GM12878 (cell line): Measurements from ENCODE around the gene MYOCOS. TPM values are rescaled to one million over a fixed set of nuclear protein-coding genes. Genes with fewer than 3 reads are reported as not detected.

Experiments used
- ATAC-seq: fragments of 200-7000 bp; cut with Tn5 transposase; 3 replicates; pipeline ENCODE4 v1.9.1; 2020; ENCODE audit warnings: mild to moderate bottlenecking, moderate library complexity
- BruUV-seq: library from RNA; stranded (reverse); fragments of 400-500 nt; replicated peaks from 2 replicates; lab custom pipeline; 2021; lab: Mats Ljungman, UMichigan
- CTCF ChIA-PET: fragments of 300-600 bp; sonication (Branson Sonifier 250); formaldehyde crosslinking; extraction: SDS; loops from one replicate; lab custom pipeline; 2021; ENCODE audit warnings: inconsistent platforms; lab: Yijun Ruan, JAX
- POLR2A ChIA-PET: fragments of 350-600 bp; formaldehyde crosslinking; extraction: SDS; loops from one replicate; lab custom pipeline; 2021; ENCODE audit warnings: inconsistent platforms; lab: Charles Lee
- RAD21 ChIA-PET: fragments of 300-600 bp; sonication (Branson Sonifier 250); formaldehyde crosslinking; loops from one replicate; lab custom pipeline; 2023; ENCODE audit warnings: antibody characterized with exemption; ENCODE audit not compliant: unreplicated experiment; lab: Charles Lee
- SMC1A ChIA-PET: fragments of 300-600 bp; sonication (Branson Sonifier 250); formaldehyde crosslinking; loops from one replicate; lab custom pipeline; 2023; ENCODE audit not compliant: unreplicated experiment, uncharacterized antibody; lab: Charles Lee
- DNase-seq: peaks from one replicate; pipeline ENCODE4 v3.0.0-alpha.2; 2011; ENCODE audit warnings: low read depth, low spot score
- FAIRE-seq: peaks from 3 replicates; lab custom pipeline; 2011; peaks lifted over from hg19 to GRCh38; lab: Jason Lieb, UNC
- H2AFZ ChIP-seq: 2 replicates; pipeline ENCODE4 v1.6.0; 2011; ENCODE audit warnings: low read depth, low read length, control low read depth; ENCODE audit not compliant: control insufficient read depth
- H3K27ac ChIP-seq: 2 replicates; pipeline ENCODE4 v1.5.1; 2011; ENCODE audit warnings: control low read depth; ENCODE audit not compliant: control insufficient read depth, insufficient read depth
- H3K27me3 ChIP-seq, 2 experiments: replicated peaks in 1 of 2; 2 replicates each; pipeline versions ENCODE4 v1.6.0 to v1.6.1; 2011; ENCODE audit warnings: low read length in 1 of 2; ENCODE audit not compliant: control insufficient read depth in 2 of 2, insufficient read depth in 2 of 2
- H3K36me3 ChIP-seq, 2 experiments: 2 replicates each; pipeline ENCODE4 v1.5.1; 2011; ENCODE audit warnings: low read length in 1 of 2; ENCODE audit not compliant: control insufficient read depth in 2 of 2, insufficient read depth in 2 of 2
- H3K4me1 ChIP-seq: 2 replicates; pipeline ENCODE4 v1.6.1; 2011; ENCODE audit warnings: mild to moderate bottlenecking, low read length, moderate library complexity, mixed read lengths; ENCODE audit not compliant: control insufficient read depth, insufficient read depth
- H3K4me2 ChIP-seq: 2 replicates; pipeline ENCODE4 v1.6.0; 2011; ENCODE audit warnings: control low read depth; ENCODE audit not compliant: control insufficient read depth, insufficient read depth
- H3K4me3 ChIP-seq: fragments of 200-600 bp; sonication (generic); 2 replicates; pipeline ENCODE4 v1.5.1; 2016
- H3K79me2 ChIP-seq: 2 replicates; pipeline ENCODE4 v1.6.0; 2011; ENCODE audit warnings: low read length; ENCODE audit not compliant: control insufficient read depth, insufficient read depth
- H3K9ac ChIP-seq: 2 replicates; pipeline ENCODE4 v1.8.0; 2011; ENCODE audit warnings: low read length, control low read depth, mixed read lengths; ENCODE audit not compliant: control insufficient read depth, insufficient read depth
- H3K9me3 ChIP-seq: replicated peaks from 3 replicates; pipeline ENCODE4 v1.5.1; 2011; ENCODE audit warnings: mild to moderate bottlenecking, low read length; ENCODE audit not compliant: control insufficient read depth, insufficient read depth
- H4K20me1 ChIP-seq: 2 replicates; pipeline ENCODE4 v1.6.0; 2011; ENCODE audit not compliant: control insufficient read depth, insufficient read depth
- ATF7 ChIP-seq: fragments of 450-650 bp; IDR thresholded peaks from 2 replicates; pipeline ENCODE4 v1.6.1; 2016; ENCODE audit warnings: low read depth, mild to moderate bottlenecking
- CEBPB ChIP-seq, 2 experiments: fragments of 150-350 bp in 1 of 2; IDR thresholded peaks; 2 replicates each; pipeline ENCODE4 v1.6.1; 2012 to 2014; ENCODE audit warnings: low read depth in 2 of 2, low read length in 2 of 2, borderline replicate concordance in 1 of 2, inconsistent platforms in 1 of 2
- CHD1 ChIP-seq: IDR thresholded peaks from 2 replicates; pipeline ENCODE4 v1.6.1; 2012; ENCODE audit warnings: low read depth, low read length, improper control_type of control experiment
- FOXK2 ChIP-seq: fragments of 450-650 bp; IDR thresholded peaks from 2 replicates; pipeline ENCODE4 v1.6.1; 2017; ENCODE audit warnings: mild to moderate bottlenecking, moderate library complexity
- IRF4 ChIP-seq: IDR thresholded peaks from 2 replicates; pipeline ENCODE4 v1.6.1; 2011; ENCODE audit warnings: low read depth, low read length
- MEF2B ChIP-seq: fragments of 450-650 bp; IDR thresholded peaks from 2 replicates; pipeline ENCODE4 v1.6.1; 2018; ENCODE audit warnings: mild to moderate bottlenecking, moderate library complexity; ENCODE audit not compliant: partially characterized antibody, poor library complexity, severe bottlenecking
- MTA2 ChIP-seq: fragments of 450-650 bp; IDR thresholded peaks from 2 replicates; pipeline ENCODE4 v1.6.1; 2016; ENCODE audit warnings: low read depth, mild to moderate bottlenecking, moderate library complexity
- MTA3 ChIP-seq: IDR thresholded peaks from 2 replicates; pipeline ENCODE4 v1.6.1; 2012; ENCODE audit warnings: low read length, inconsistent platforms, borderline replicate concordance
- NR2C2 ChIP-seq: IDR thresholded peaks from 2 replicates; pipeline ENCODE4 v1.6.1; 2011; ENCODE audit warnings: borderline replicate concordance, low read depth; ENCODE audit not compliant: control insufficient read depth, insufficient read length
- PAX8 ChIP-seq: fragments of 450-650 bp; IDR thresholded peaks from 2 replicates; pipeline ENCODE4 v1.6.1; 2017; ENCODE audit warnings: mild to moderate bottlenecking, moderate library complexity
- SREBF1 ChIP-seq: IDR thresholded peaks from 2 replicates; pipeline ENCODE4 v1.6.1; 2012; ENCODE audit warnings: mild to moderate bottlenecking, low read length
- SREBF2 ChIP-seq: IDR thresholded peaks from 2 replicates; pipeline ENCODE4 v1.6.1; 2012; ENCODE audit warnings: mild to moderate bottlenecking, low read length
- USF1 ChIP-seq: IDR thresholded peaks from 2 replicates; pipeline ENCODE4 v1.6.1; 2011; ENCODE audit warnings: borderline replicate concordance, low read depth, mild to moderate bottlenecking, moderate library complexity, mixed read lengths, low read length; ENCODE audit not compliant: insufficient read depth; ENCODE audit errors: extremely low read length
- ZBED1 ChIP-seq: IDR thresholded peaks from 2 replicates; pipeline ENCODE4 v1.6.1; 2016; ENCODE audit warnings: borderline replicate concordance
- ZBTB11 ChIP-seq: fragments of 450-650 bp; formaldehyde crosslinking; IDR thresholded peaks from 2 replicates; pipeline ENCODE4 v1.5.0; 2022; ENCODE audit warnings: mild to moderate bottlenecking, missing genetic modification characterization
- WGBS: methylation state at CpG from one replicate; pipeline ENCODE4 v1.1.6; 2016; ENCODE audit warnings: low lambda C conversion rate; ENCODE audit not compliant: insufficient replicate concordance, insufficient coverage; ENCODE audit errors: missing lambda C conversion rate; 5-methylcytosine and 5-hydroxymethylcytosine counted together
- in situ Hi-C: fragments of 300-500 bp; cut with MboI; formaldehyde crosslinking; loops from 9 replicates; pipeline ENCODE4 v1.14.3; 2018; ENCODE audit warnings: mixed read lengths
- intact Hi-C: fragments of 100-400 bp; cut with micrococcal nuclease; formaldehyde crosslinking; loops from one replicate; pipeline ENCODE4 v1.14.2; 2022; ENCODE audit not compliant: unreplicated experiment
- polyA plus RNA-seq, 11 experiments: library from polyadenylated mRNA; depleted of rRNA in 4 of 11; unstranded in 6 of 11; stranded (reverse) in 5 of 11; fragments of >200 nt; fragmentation: Nextera tagmentation in 4 of 11; fragmentation: Illumina TruSeq in 1 of 11; extraction: Ambion mirVana in 4 of 11; extraction: Trizol in 1 of 11; gene quantifications; 1 replicate in 1 of 11; 2 replicates in 10 of 11; pipeline versions ENCODE4 v1.2.1 to v1.2.3, GENCODE V29; 2011 to 2016; ENCODE audit warnings: inconsistent platforms in 2 of 11, missing spikeins in 2 of 11, low read depth in 1 of 11
- total RNA-seq, 4 experiments: library from RNA; depleted of rRNA in 3 of 4; stranded (reverse); fragments of >200 nt in 3 of 4; fragmentation: Illumina TruSeq in 1 of 4; extraction: Trizol in 1 of 4; gene quantifications; 2 replicates each; pipeline versions ENCODE4 v1.2.1 to v1.2.3, GENCODE V29; 2013 to 2021

MYOCOS gene
- total and polyA plus RNA-seq, 10 of the 15 experiments (the other 5 are each of a cell fraction or from before 2014, with no cell fraction given) = 0.12 to 0.24 (median 0.16) TPM; not detected in 4

- no peak overlapping the region for H2AFZ ChIP-seq
- intact Hi-C loops = loop anchor here (5.0 kb wide), 1 partner anchor 44 kb away; no protein-coding TSS in a partner anchor
- in situ Hi-C loops = no loop called here
- no peak for FAIRE-seq
- no peaks in the 10 kb centered on the region for H3K27me3 ChIP-seq
- H3K9ac ChIP-seq = no peak overlapping the region
- no peaks in the 10 kb centered on the region for H3K79me2 ChIP-seq
- no peak for DNase-seq
- TF ChIP-seq ATF7 (0 out of 2 replicates have a peak, but pooled peaks have one; percentile 16), SREBF1 (no peak), FOXK2 (no peak), CEBPB (IDR thresholded peaks at IDR 0.05; ENCODE audit: borderline replicate concordance in 1 of 2, low read depth in 2 of 2, low read length in 2 of 2) (no peak), SREBF2 (no peak), ZBED1 (no peak), ZBTB11 (no peak), MTA2 (peak; percentile 57; the same call in 1 of the 2 replicates), USF1 (no peak), NR2C2 (no peak), MEF2B (peak; percentile 18), IRF4 (no peak), PAX8 (no peak), MTA3 (no peak), CHD1 (no peak)
- H3K4me3 ChIP-seq = no peak overlapping the region
- no peak for ATAC-seq
- no peaks in the 10 kb centered on the region for H3K9me3 ChIP-seq
- WGBS = 57% methylated on average over 3 of the region's 3 CpGs
- ChIA-PET RAD21 (interaction anchor here (0.9 to 1.4 kb wide), 3 partner anchors 14 to 135 kb away, joined by 3 to 4 read pairs (median 3); no protein-coding TSS in a partner anchor), CTCF (interaction anchor here (0.8 to 3.4 kb wide), 4 partner anchors 10 to 137 kb away, joined by 3 to 14 read pairs (median 6); no protein-coding TSS in a partner anchor), POLR2A (no interaction called here), SMC1A (interaction anchor here (0.8 to 2.1 kb wide), 8 partner anchors 12 to 66 kb away, joined by 3 to 8 read pairs (median 5); no protein-coding TSS in a partner anchor)
- no peak overlapping the region for H3K4me2 ChIP-seq
- BruUV-seq = no TSS peak
- H3K36me3 ChIP-seq = peaks cover 15 to 28% of the 10 kb centered on the region in 2 experiments
- H3K27ac ChIP-seq = no peak overlapping the region
- H3K4me1 ChIP-seq = no peaks in the 10 kb centered on the region
- no peaks in the 10 kb centered on the region for H4K20me1 ChIP-seq
Observed at GRCh38 chr1:171581226-171581625, 40.8 kb upstream of the MYOCOS start.
